Uterus (tissue), 2 donors: ENCODE data around the gene SLC51B.

Source experiments
- POLR2A ChIP-seq, 2 donors: fragments of 450-650 bp; IDR thresholded peaks; one replicate each; pipeline ENCODE4 v1.6.1; 2016; ENCODE audit warnings: antibody characterized with exemption in 2 of 2, mild to moderate bottlenecking in 1 of 2, moderate library complexity in 1 of 2
- TF ChIP-seq, protein P1 (sequence below), 4 experiments: fragments of 200-600 bp in 2 of 4; fragments of 450-650 bp in 2 of 4; sonication (generic) in 2 of 4; IDR thresholded peaks; one replicate each; pipeline ENCODE4 v1.5.1; 2016 to 2019; ENCODE audit warnings: antibody characterized with exemption in 4 of 4, mild to moderate bottlenecking in 2 of 4, moderate library complexity in 1 of 4

DNA sequence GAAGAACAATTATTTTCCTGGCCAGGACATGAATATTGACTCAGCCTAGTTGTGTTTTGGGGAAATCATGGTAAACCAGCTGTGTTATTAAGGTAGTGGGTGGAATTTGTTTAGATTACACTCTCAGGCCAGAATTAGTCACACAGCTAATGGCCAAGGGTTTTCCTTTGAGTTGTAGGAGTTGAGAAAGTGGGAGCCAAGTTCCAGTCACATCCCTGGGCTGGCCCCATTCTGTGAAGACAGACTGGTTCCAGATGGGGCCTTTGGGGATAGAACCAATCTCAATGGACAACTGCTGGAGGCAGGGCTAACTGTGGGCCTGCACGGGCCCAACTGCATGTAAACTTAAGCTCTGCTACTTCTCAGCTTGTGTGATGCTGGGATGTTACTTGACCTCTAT, 24.0 kb downstream of the SLC51B start:
- TF ChIP-seq, protein P1, sequence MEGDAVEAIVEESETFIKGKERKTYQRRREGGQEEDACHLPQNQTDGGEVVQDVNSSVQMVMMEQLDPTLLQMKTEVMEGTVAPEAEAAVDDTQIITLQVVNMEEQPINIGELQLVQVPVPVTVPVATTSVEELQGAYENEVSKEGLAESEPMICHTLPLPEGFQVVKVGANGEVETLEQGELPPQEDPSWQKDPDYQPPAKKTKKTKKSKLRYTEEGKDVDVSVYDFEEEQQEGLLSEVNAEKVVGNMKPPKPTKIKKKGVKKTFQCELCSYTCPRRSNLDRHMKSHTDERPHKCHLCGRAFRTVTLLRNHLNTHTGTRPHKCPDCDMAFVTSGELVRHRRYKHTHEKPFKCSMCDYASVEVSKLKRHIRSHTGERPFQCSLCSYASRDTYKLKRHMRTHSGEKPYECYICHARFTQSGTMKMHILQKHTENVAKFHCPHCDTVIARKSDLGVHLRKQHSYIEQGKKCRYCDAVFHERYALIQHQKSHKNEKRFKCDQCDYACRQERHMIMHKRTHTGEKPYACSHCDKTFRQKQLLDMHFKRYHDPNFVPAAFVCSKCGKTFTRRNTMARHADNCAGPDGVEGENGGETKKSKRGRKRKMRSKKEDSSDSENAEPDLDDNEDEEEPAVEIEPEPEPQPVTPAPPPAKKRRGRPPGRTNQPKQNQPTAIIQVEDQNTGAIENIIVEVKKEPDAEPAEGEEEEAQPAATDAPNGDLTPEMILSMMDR (IDR thresholded peaks at IDR 0.05) = no peak
- no peak for TF ChIP-seq POLR2A (IDR thresholded peaks at IDR 0.05)
